Testis (tissue), 5 donors: Measurements from ENCODE around the gene ZNF555. TPM values are rescaled to one million over a fixed set of nuclear protein-coding genes. Genes with fewer than 3 reads are reported as not detected.
"Not testable (repeated sequence)": the region's sequence is repeated elsewhere in the genome, so short reads cannot be mapped to it uniquely, and the experiment has no call there.

ENCODE experiments used
- DNase-seq: peaks from one replicate; pipeline ENCODE4 v3.0.0-alpha.2; 2019
- H3K27ac ChIP-seq, 2 donors: fragments of 200-600 bp; sonication (generic); one replicate each; pipeline ENCODE4 v1.5.1; 2019
- H3K27me3 ChIP-seq: fragments of 200-600 bp; sonication (generic); one replicate; pipeline ENCODE4 v1.5.1; 2019
- H3K36me3 ChIP-seq: fragments of 200-600 bp; sonication (generic); one replicate; pipeline ENCODE4 v1.5.1; 2017; ENCODE audit warnings: low read depth; ENCODE audit errors: missing control alignments
- H3K4me1 ChIP-seq: fragments of 200-600 bp; sonication (generic); one replicate; pipeline ENCODE4 v1.5.1; 2019
- H3K4me3 ChIP-seq, 2 donors: fragments of 200-600 bp; sonication (generic); one replicate each; pipeline ENCODE4 v1.5.1; 2017 to 2019
- H3K9me3 ChIP-seq: fragments of 200-600 bp; sonication (generic); one replicate; pipeline ENCODE4 v1.5.1; 2017
- CTCF ChIP-seq, 3 experiments: fragments of 450-650 bp in 2 of 3; fragments of 200-600 bp in 1 of 3; sonication (generic) in 1 of 3; IDR thresholded peaks; one replicate each; pipeline ENCODE4 v1.5.1; 2016 to 2019; ENCODE audit warnings: antibody characterized with exemption in 3 of 3, mild to moderate bottlenecking in 2 of 3, moderate library complexity in 1 of 3
- POLR2A ChIP-seq: fragments of 450-650 bp; IDR thresholded peaks from one replicate; pipeline ENCODE4 v1.6.1; 2017; ENCODE audit warnings: antibody characterized with exemption, mild to moderate bottlenecking, moderate library complexity
- WGBS, 2 donors: methylation state at CpG; one replicate each; pipeline ENCODE4 v1.1.5; 2018; 5-methylcytosine and 5-hydroxymethylcytosine counted together
- intact Hi-C: fragments of 100-400 bp; cut with DNase I; formaldehyde crosslinking; loops from one replicate; pipeline ENCODE4 v1.15.1; 2023; ENCODE audit warnings: low total_unique reads
- long read RNA-seq, 2 donors: transcript quantifications; one replicate each; lab custom pipeline, GENCODE V29; 2026
- polyA plus RNA-seq: library from polyadenylated mRNA; stranded (reverse); fragments of 350-450 nt; fragmentation: Illumina TruSeq; extraction: RNeasy Lipid Tissue Mini Kit (QIAGEN cat#74804); gene quantifications from one replicate; pipeline ENCODE4 v1.2.3, GENCODE V29; 2014; ENCODE audit warnings: low read depth, low replicate concordance; ENCODE audit not compliant: insufficient read depth
- total RNA-seq, 2 donors: library from RNA; depleted of rRNA; stranded (reverse); fragments of >200 nt; gene quantifications; one replicate each; pipeline ENCODE4 v1.2.3, GENCODE V29; 2016

ZNF555 gene
- total RNA-seq (1 to 10 TPM; 7.1 to 8.5 TPM), polyA plus RNA-seq (7.2 TPM)
- long read RNA-seq, donor 1, full-length matches to known transcripts, result 3 of 3 reads
- long read RNA-seq, donor 1, partial matches to known transcripts, result 0 of 3 reads
- long read RNA-seq, donor 1, other reads (novel, unspliced or antisense), result 0 of 3 reads
- long read RNA-seq, donor 2, full-length matches to known transcripts, result 2 of 2 reads
- long read RNA-seq, donor 2, partial matches to known transcripts, result 0 of 2 reads
- long read RNA-seq, donor 2, other reads (novel, unspliced or antisense), result 0 of 2 reads

DNA sequence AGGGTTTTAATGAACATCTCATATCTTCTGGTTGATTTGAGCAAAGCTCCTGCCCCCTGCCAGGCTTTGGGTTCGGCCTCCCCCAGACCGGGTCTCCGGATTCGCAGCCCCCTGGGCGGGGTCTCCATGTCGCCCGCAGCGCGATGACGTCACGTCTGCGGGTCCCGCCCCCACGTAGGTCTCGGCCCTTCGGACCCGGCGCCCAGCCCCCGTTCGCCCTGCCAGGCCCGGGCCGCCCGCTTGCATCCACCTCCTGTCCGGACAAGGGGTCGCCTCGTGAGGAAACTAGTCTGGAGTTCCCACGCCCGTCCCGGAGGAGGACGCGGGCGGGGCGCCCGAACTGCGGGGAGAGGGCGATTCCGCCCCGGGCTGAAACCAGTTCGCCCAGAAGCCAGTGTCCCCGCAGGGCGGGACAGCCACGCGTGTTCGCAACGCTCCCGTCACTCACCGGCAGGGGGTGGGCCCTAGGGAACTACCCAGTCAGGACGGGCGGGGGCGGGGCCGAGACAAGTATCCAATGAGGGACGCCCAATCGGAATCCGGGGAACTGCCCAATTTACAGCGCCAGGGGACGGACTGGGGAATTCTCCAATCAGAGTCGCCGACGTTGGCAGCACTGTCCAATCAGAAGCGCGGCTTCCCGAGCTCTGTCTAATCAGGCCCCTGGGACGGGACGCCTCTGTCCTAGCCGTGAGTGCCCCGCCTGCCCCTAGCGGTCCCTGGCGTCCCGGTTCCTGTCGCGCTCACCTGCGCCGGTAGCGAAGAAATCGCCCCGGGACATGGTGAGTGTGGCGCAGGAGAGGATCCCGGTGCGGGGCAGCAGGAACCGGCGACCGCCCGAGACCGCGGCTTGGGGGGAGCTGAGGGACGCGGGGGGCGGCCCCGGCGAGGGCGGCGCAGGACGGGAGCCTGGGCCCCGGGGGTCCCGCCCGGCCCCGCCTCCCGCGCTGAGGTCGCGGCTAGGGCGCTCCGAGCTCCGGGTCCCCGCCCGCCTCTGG lies at the start of gene ZNF555:
Gene ZNF555 (plus strand): TSS at position 682 of the 998 bp plus-strand sequence. CDS start 98 bp downstream, at position 780.
- peaks cover 4% of the 10 kb centered on the region for H3K4me1 ChIP-seq
- no peaks in the 10 kb centered on the region for H3K36me3 ChIP-seq
- peak within 1 kb of the TSS; percentile 75 to 96 for H3K27ac ChIP-seq
- H3K27me3 ChIP-seq, result no peaks in the 10 kb centered on the region
- peak within 1 kb of the TSS; percentile 70 to 93 for H3K4me3 ChIP-seq
- DNase-seq, result peak; percentile 100
- intact Hi-C loops, result no loop called here
- H3K9me3 ChIP-seq, result no peaks in the 10 kb centered on the region
- 0% methylated on average over 21 to 78 of the region's 106 CpGs for WGBS, 2 donors
- TF ChIP-seq CTCF (IDR thresholded peaks at IDR 0.05) (peak in 2 of 3 experiments; percentile 54 to 72), POLR2A (no peak)

DNA sequence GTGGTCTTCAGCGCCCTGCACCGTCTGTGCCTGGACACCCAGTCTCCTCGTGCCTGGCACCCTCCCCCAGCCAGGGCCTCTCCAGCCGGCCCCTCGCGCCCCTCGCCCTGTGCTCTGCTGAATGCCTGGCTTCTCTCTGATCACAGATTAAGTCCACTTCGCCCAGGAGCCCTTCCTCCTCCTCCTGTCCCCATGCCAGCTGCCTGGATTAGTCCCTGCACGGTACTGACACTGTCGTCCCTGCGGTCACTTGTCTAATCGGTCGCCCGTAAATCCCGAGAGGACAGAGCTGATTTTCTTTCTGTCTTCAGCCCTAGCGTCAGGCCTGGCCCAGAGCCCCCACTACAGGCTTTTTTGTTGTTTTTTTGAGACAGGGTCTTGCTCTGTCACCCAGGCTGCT lies 49.4 kb upstream of the ZNF555 start:
- no peak overlapping the region for H3K27ac ChIP-seq
- H3K27me3 ChIP-seq, result no peaks in the 10 kb centered on the region
- H3K4me3 ChIP-seq, result no peak overlapping the region
- intact Hi-C loops, result no loop called here
- H3K9me3 ChIP-seq, result no peaks in the 10 kb centered on the region
- TF ChIP-seq POLR2A, result no peak
- TF ChIP-seq CTCF (IDR thresholded peaks at IDR 0.05), result no peak
- 86 to 94% methylated on average over 16 of the region's 16 CpGs for WGBS, 2 donors
- H3K4me1 ChIP-seq, result peaks cover 13% of the 10 kb centered on the region
- DNase-seq, result no peak
- no peaks in the 10 kb centered on the region for H3K36me3 ChIP-seq

GRCh38 chr19:2792666-2793065 lies 48.6 kb upstream of the ZNF555 start:
- DNase-seq, H3K27ac ChIP-seq, H3K27me3 ChIP-seq, H3K9me3 ChIP-seq, intact Hi-C loops, H3K36me3 ChIP-seq, H3K4me3 ChIP-seq: not testable (repeated sequence)
- WGBS, 2 donors, result 92 to 95% methylated on average over 10 of the region's 10 CpGs
- H3K4me1 ChIP-seq, result peaks cover 13% of the 10 kb centered on the region

DNA sequence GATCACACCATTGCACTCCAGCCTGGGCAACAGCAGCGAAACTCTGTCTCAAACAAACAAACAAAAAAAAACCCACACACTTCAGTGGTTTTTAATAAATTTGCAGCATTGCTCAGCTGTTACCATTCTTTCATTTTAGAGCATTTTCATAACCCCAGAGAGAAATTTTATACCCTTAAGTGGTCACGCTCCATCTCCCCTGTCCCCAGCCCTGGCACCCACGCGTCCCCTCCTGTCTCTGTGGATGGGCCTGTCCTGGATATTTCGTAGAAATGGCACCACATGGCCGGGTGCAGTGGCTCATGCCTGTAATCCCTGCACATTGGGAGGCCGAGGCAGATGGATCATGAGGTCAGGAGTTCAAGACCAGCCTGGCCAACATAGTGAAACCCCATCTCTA lies 48.1 kb upstream of the ZNF555 start:
- peaks cover 14% of the 10 kb centered on the region for H3K4me1 ChIP-seq
- H3K36me3 ChIP-seq, result no peaks in the 10 kb centered on the region
- 93 to 97% methylated on average over 7 of the region's 7 CpGs for WGBS, 2 donors
- no peaks in the 10 kb centered on the region for H3K27me3 ChIP-seq
- H3K27ac ChIP-seq, result no peak overlapping the region
- TF ChIP-seq POLR2A, result no peak
- no peak for TF ChIP-seq CTCF (IDR thresholded peaks at IDR 0.05)
- intact Hi-C loops, result no loop called here
- DNase-seq, result no peak
- no peaks in the 10 kb centered on the region for H3K9me3 ChIP-seq
- H3K4me3 ChIP-seq, result no peak overlapping the region

GRCh38 chr19:2793577-2793976 lies 47.7 kb upstream of the ZNF555 start:
- no peaks in the 10 kb centered on the region for H3K9me3 ChIP-seq
- no peak overlapping the region for H3K27ac ChIP-seq
- WGBS, 2 donors, result 90 to 96% methylated on average over 12 of the region's 12 CpGs
- H3K4me1 ChIP-seq, result peaks cover 19% of the 10 kb centered on the region
- intact Hi-C loops, result no loop called here
- H3K27me3 ChIP-seq, result no peaks in the 10 kb centered on the region
- TF ChIP-seq CTCF (IDR thresholded peaks at IDR 0.05) (no peak), POLR2A (no peak)
- H3K4me3 ChIP-seq, result no peak overlapping the region
- H3K36me3 ChIP-seq, result no peaks in the 10 kb centered on the region
- DNase-seq, result no peak
